ENCODE results near the gene MAML2. TPM values are rescaled to one million over a fixed set of nuclear protein-coding genes. Genes with fewer than 3 reads are reported as not detected.

Gene MAML2
- total and polyA plus RNA-seq, 2 of the 8 experiments (the other 6 are each of a cell fraction or from before 2014, with no cell fraction given): 3.8 to 6.6 TPM

DNA sequence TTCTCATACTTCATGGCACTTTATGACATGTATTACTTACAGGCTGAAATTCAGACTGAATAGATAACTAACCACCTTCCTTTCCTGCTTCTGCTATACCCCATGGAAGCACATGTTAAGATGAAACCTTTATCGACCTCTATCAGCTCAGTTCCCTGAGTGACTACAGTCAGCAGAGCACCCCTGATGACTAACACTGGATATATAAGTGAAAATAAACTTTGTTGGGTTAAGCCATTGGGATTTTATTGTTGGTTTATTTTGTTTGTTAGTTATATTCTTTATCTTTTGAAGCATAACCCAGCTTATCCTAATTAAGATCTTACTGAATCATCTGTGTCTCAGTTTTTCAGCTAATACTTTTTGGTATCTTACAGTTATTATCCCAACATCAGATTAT, 23.0 kb upstream of the MAML2 start (continued):
- TF ChIP-seq, protein P1, sequence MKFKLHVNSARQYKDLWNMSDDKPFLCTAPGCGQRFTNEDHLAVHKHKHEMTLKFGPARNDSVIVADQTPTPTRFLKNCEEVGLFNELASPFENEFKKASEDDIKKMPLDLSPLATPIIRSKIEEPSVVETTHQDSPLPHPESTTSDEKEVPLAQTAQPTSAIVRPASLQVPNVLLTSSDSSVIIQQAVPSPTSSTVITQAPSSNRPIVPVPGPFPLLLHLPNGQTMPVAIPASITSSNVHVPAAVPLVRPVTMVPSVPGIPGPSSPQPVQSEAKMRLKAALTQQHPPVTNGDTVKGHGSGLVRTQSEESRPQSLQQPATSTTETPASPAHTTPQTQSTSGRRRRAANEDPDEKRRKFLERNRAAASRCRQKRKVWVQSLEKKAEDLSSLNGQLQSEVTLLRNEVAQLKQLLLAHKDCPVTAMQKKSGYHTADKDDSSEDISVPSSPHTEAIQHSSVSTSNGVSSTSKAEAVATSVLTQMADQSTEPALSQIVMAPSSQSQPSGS (IDR thresholded peaks at IDR 0.05; ENCODE audit: low read length): no peak
- no peak for TF ChIP-seq HDAC2 (IDR thresholded peaks at IDR 0.05; ENCODE audit: borderline replicate concordance in 1 of 2, low read depth in 2 of 2, low read length in 2 of 2)
